Measurements from ENCODE around the gene HPS3.
"Not testable (repeated sequence)": the region's sequence is repeated elsewhere in the genome, so short reads cannot be mapped to it uniquely, and the experiment has no call there.

HPS3 gene

GRCh38 chr3:149129326-149130205 lies at the start of gene HPS3:
Gene HPS3, plus strand, starts transcription at chr3:149129638. Its CDS starts 86 bp downstream, at chr3:149129724.
- peak; percentile 74 for DNase-seq (ENCODE audit: low read depth)

- no peak for DNase-seq (ENCODE audit: low read depth)
Observed at GRCh38 chr3:149080011-149080698, 49.3 kb upstream of the HPS3 start.

- no peak for DNase-seq (ENCODE audit: low read depth)
Observed at GRCh38 chr3:149080699-149081091, 48.7 kb upstream of the HPS3 start.

GRCh38 chr3:149081772-149082171 lies 47.7 kb upstream of the HPS3 start:
- no peak for DNase-seq (ENCODE audit: low read depth)

- DNase-seq (ENCODE audit: low read depth) = no peak
Observed at GRCh38 chr3:149085828-149086231, 43.6 kb upstream of the HPS3 start.

- peak; percentile 85 for DNase-seq (ENCODE audit: low read depth)
Observed at GRCh38 chr3:149086232-149086988, 43.0 kb upstream of the HPS3 start, which contains the start of gene HLTF. Gene HLTF, minus strand, starts transcription at chr3:149086533. Its CDS starts 197 bp downstream, at chr3:149086336.

- no peak for DNase-seq (ENCODE audit: low read depth)
Observed at GRCh38 chr3:149087208-149087607, 42.2 kb upstream of the HPS3 start.

- DNase-seq (ENCODE audit: low read depth) = no peak
Observed at GRCh38 chr3:149089395-149089794, 40.0 kb upstream of the HPS3 start.

GRCh38 chr3:149090461-149090860 lies 39.0 kb upstream of the HPS3 start:
- no peak for DNase-seq (ENCODE audit: low read depth)

- no peak for DNase-seq (ENCODE audit: low read depth)
Observed at GRCh38 chr3:149090907-149091306, 38.5 kb upstream of the HPS3 start.

- no peak for DNase-seq (ENCODE audit: low read depth)
Observed at GRCh38 chr3:149091983-149092382, 37.5 kb upstream of the HPS3 start.

- no peak for DNase-seq (ENCODE audit: low read depth)
Observed at GRCh38 chr3:149095487-149095886, 34.0 kb upstream of the HPS3 start.

- not testable (repeated sequence) for DNase-seq (ENCODE audit: low read depth)
Observed at GRCh38 chr3:149097987-149098386, 31.5 kb upstream of the HPS3 start.

GRCh38 chr3:149101154-149101553 lies 28.3 kb upstream of the HPS3 start:
- no peak for DNase-seq (ENCODE audit: low read depth)

- DNase-seq (ENCODE audit: low read depth) = no peak
Observed at GRCh38 chr3:149101641-149102040, 27.8 kb upstream of the HPS3 start.

- no peak for DNase-seq (ENCODE audit: low read depth)
Observed at GRCh38 chr3:149104484-149104883, 25.0 kb upstream of the HPS3 start.

- DNase-seq (ENCODE audit: low read depth) = no peak
Observed at GRCh38 chr3:149114458-149114857, 15.0 kb upstream of the HPS3 start.

GRCh38 chr3:149115114-149115513 lies 14.3 kb upstream of the HPS3 start:
- no peak for DNase-seq (ENCODE audit: low read depth)

- no peak for DNase-seq (ENCODE audit: low read depth)
Observed at GRCh38 chr3:149118724-149119123, 10.7 kb upstream of the HPS3 start.

- DNase-seq (ENCODE audit: low read depth) = no peak
Observed at GRCh38 chr3:149119466-149119865, 10.0 kb upstream of the HPS3 start.

- DNase-seq (ENCODE audit: low read depth) = no peak
Observed at GRCh38 chr3:149120051-149120972, 9.1 kb upstream of the HPS3 start.

Data from stimulated activated CD8-positive, alpha-beta memory T cell treated with anti-CD3 and anti-CD28 coated beads, Interleukin-12 subunit alpha, Interleukin-12 subunit beta, amount 100 ng/mL, for 4 hours (primary cell).